ENCODE measurements around the gene TNS3. TPM values are rescaled to one million over a fixed set of nuclear protein-coding genes. Genes with fewer than 3 reads are reported as not detected.

The TNS3 gene
- total RNA-seq, 3 donors from 2014 or later = 2.6 to 3.4 (median 3.2) TPM

DNA sequence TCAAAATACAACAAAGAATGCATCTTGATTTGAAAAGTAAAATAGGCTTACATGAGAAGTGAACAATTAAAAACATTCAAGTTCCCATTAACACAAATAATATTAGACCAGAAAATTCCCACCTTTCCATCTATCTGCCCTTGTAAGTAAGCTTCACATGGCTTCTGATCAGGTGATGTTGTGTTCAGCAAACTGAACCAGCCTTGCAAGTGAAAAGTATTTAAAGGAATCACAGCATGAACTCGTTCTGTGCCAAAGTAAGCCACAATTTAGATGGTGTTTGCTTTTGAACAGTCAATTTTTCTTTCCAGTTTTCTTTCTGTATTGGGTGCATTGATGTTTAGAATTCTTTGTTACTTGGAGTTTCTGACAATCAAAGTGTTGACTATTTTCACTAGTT lies 347.9 kb downstream of the TNS3 start:
- Mint-ChIP-seq H3K4me1 (ENCODE audit: low read depth) (no peaks in the 10 kb centered on the region), H3K4me3 (no peak overlapping the region), H3K36me3 (ENCODE audit: insufficient read depth) (no peaks in the 10 kb centered on the region), H3K9me3 (no peaks in the 10 kb centered on the region), H3K27me3 (ENCODE audit: low read depth) (peaks cover under 1% of the 10 kb centered on the region)
- ATAC-seq (no peak), DNase-seq (no peak)

DNA sequence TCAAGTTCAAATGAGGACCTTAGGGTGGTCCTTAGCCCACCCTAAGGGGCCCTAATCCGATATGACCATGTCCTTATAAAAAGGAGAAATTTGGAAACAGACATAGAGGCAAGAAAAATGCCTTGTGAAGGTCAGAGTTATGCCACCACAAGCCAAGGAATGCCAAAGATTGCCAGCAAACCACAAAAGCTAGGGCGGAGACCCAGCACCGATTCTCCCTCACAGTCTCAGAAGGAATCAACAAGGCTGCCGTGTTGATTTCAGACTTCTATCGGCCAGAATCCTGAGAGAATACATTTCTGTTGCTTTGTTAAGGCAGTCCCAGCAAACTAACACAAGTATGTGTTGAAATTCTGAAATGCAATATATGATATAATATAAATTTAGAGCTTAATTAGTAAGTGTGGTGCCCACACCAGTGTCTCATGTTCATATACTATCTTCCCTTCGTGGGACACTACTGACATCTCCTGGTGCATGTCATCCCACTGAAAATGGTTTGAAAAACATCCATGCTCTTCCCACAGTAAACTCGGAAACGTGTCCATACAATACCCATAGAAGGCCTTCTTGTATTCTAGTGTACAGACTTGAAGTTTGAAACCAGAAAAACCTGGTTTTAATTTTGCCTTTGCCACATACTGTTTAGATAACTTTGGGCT lies 349.0 kb downstream of the TNS3 start:
- Mint-ChIP-seq H3K4me3 (no peak overlapping the region), H3K9me3 (no peaks in the 10 kb centered on the region), H3K36me3 (ENCODE audit: insufficient read depth) (no peaks in the 10 kb centered on the region), H3K27me3 (ENCODE audit: low read depth) (peaks cover 2% of the 10 kb centered on the region), H3K4me1 (ENCODE audit: low read depth) (no peaks in the 10 kb centered on the region)
- DNase-seq (no peak), ATAC-seq (no peak)

DNA sequence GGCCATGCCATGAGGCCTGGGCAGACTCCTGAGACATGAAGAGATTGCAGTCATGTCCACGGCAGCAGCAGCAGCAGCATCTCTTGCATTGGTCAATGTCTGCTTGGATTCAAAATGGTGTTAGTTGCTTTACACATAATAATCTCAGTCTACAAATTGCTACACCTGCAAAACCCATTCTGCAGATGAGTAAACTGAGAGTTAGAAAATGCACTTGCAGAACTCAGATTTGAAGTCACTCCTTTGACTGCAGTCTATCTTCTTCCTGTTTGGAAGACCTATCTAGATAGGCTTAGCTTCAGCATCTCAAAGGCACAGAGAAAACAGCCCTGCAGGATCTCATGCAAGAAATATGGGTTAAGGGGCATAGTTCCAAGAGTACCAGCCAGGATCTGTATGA lies 350.3 kb downstream of the TNS3 start:
- no peaks in the 10 kb centered on the region for H3K4me1 Mint-ChIP-seq (ENCODE audit: low read depth)
- peaks cover 7% of the 10 kb centered on the region for H3K27me3 Mint-ChIP-seq (ENCODE audit: low read depth)
- no peaks in the 10 kb centered on the region for H3K9me3 Mint-ChIP-seq
- ATAC-seq (no peak), DNase-seq (no peak)
- no peak overlapping the region for H3K4me3 Mint-ChIP-seq
- no peaks in the 10 kb centered on the region for H3K36me3 Mint-ChIP-seq (ENCODE audit: insufficient read depth)

DNA sequence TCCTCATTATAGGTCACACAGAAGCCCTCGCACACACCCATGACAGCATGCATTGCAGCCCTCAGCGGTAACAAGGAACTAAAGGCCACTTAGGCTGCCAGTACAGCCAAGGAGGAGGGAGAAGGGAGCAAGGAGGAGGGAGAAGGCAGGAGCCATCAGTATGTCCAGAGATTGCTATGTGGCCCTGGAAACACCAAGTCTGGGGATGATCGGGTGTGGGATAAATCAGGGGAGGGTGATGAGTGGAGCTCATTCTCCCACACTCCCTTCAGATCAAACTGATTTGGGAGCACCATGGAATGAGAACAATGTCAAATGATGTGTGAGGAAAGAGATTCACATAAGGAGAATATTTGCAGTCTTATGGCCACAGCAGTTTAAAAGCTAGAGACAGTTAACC lies 350.9 kb downstream of the TNS3 start:
- no peak for ATAC-seq
- Mint-ChIP-seq H3K4me3 (no peak overlapping the region), H3K9me3 (no peaks in the 10 kb centered on the region), H3K4me1 (ENCODE audit: low read depth) (no peaks in the 10 kb centered on the region), H3K27me3 (ENCODE audit: low read depth) (peaks cover 7% of the 10 kb centered on the region), H3K36me3 (ENCODE audit: insufficient read depth) (no peaks in the 10 kb centered on the region)
- no peak for DNase-seq

DNA sequence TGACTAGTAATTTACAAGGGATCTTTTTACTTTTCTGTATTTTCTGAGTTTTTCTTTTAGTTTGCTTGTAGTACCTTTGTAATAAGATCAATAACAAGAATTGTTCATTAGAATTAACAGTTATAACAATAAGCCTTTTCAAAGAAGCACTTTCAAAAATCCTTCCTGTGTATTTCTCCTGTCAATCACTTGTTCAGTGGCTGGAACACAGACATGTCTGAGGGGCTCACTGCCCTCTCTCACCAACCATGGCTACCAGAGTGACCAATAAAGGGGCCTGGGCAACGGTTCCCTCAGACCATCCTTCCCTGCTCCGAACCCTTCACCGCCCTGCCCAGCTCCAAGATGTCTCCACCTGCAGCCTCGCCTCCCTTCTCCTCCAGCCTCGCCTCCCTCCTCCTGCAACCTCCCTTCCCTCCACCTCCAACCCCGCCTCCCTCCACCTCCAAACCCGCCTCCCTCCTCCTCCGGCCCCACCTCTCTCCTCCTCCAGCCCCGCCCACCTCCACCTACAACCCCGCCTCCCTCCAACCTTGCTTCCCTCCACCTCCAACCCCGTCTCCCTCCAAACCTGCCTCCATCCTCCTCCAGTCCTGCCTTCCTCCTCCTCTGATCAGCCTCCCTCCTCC lies 353.4 kb downstream of the TNS3 start:
- Mint-ChIP-seq H3K9me3 (no peaks in the 10 kb centered on the region), H3K4me1 (ENCODE audit: low read depth) (no peaks in the 10 kb centered on the region)
- no peak for DNase-seq

DNA sequence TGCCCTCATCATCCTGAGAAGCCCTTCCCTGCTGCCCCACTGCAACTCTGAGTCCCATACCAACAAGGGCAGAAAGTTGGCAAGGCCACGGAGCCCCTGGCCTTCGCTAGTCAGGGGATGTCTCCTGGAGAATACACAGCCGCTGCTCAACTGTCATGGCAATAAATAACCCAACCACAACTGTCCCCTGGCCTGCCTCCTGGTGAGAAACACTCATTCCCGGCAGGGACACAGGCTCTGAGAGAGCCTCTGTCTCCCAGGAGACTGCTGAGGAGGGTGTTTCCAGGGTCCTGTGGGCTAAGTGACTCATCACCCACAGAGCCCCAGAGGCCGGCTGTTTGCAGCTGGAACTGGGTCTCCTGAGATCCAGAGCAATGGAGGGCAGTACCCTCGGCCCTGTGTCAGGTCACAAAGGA lies 354.1 kb downstream of the TNS3 start:
- no peak for DNase-seq
- Mint-ChIP-seq H3K4me1 (ENCODE audit: low read depth) (no peaks in the 10 kb centered on the region), H3K36me3 (ENCODE audit: insufficient read depth) (no peaks in the 10 kb centered on the region), H3K27me3 (ENCODE audit: low read depth) (peaks cover 7% of the 10 kb centered on the region), H3K4me3 (no peak overlapping the region), H3K9me3 (no peaks in the 10 kb centered on the region)
- ATAC-seq = no peak

More for the DNA sequence above, 353.4 kb downstream of the TNS3 start:
- Mint-ChIP-seq H3K4me3 (no peak overlapping the region), H3K36me3 (ENCODE audit: insufficient read depth) (no peaks in the 10 kb centered on the region), H3K27me3 (ENCODE audit: low read depth) (peaks cover 7% of the 10 kb centered on the region)
- ATAC-seq = no peak

DNA sequence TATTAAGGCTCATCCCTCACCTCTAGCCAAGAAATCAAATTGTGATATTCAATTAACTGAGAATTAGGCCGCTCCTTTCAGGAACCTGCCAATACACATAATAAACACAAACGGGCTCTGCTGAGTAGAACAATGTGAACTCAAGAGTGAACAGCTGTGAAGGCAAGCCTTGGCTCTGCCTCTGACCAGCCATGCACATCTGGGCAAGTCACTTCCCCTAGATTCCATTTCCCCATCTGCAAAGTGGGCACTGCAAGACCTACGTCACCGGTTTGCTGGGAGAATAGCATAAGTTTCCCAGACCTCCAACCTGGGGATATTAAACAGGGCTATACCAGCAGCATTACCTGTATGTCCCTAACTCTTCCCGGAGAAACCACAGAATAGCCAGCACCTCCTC lies 355.2 kb downstream of the TNS3 start:
- Mint-ChIP-seq H3K4me3 (no peak overlapping the region), H3K9me3 (no peaks in the 10 kb centered on the region), H3K36me3 (ENCODE audit: insufficient read depth) (no peaks in the 10 kb centered on the region), H3K27me3 (ENCODE audit: low read depth) (peaks cover 7% of the 10 kb centered on the region), H3K4me1 (ENCODE audit: low read depth) (no peaks in the 10 kb centered on the region)
- DNase-seq (no peak), ATAC-seq (no peak)

DNA sequence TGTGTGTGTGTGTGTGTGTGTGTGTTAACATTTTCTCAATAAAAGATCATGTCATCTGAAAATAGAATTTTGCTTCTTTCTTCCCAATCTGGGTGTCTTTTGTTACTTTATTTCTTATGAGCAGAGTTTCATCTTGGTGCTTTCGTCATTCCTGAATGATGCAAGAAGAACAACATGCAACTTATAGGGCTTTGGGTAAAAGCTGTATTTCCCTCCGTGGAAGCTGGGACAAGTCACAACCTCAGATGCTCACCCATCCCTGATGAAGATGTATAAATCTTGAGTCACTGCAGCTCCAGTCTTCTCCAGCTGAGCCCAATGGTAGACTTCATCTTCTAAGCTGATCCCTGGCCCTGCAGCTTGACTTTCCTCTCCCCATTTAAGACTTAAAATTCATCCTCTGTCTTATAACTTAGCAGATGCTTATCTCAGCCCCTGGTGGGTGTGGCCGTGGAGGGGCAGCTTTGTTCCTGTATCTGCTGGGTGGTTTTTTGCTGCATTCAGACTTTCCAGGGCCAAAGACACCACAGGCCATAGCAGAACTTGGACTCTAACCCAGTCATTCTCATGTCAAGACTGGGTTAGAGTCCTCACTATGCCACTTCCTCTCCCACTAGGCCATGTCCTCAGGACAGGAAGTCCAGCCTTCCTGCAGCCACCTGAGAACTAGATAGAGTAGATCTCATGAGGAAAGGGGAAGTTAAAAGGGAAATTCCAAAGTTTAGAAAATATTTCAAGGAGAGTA lies 356.4 kb downstream of the TNS3 start:
- no peaks in the 10 kb centered on the region for H3K36me3 Mint-ChIP-seq (ENCODE audit: insufficient read depth)
- ATAC-seq (no peak), DNase-seq (no peak)
- no peak overlapping the region for H3K4me3 Mint-ChIP-seq
- no peaks in the 10 kb centered on the region for H3K4me1 Mint-ChIP-seq (ENCODE audit: low read depth)
- peaks cover 7% of the 10 kb centered on the region for H3K27me3 Mint-ChIP-seq (ENCODE audit: low read depth)
- H3K9me3 Mint-ChIP-seq = no peaks in the 10 kb centered on the region
